Bone marrow (tissue), 2 donors: Measurements from ENCODE around the gene HOGA1.

Experiments
- DNase-seq, 2 donors: peaks; one replicate each; lab custom pipeline; 2025; lab: John Stamatoyannopoulos, UW

Gene HOGA1

GRCh38 chr10:97578171-97578844 lies 5.9 kb upstream of the HOGA1 start:
- DNase-seq, result no peak

DNA sequence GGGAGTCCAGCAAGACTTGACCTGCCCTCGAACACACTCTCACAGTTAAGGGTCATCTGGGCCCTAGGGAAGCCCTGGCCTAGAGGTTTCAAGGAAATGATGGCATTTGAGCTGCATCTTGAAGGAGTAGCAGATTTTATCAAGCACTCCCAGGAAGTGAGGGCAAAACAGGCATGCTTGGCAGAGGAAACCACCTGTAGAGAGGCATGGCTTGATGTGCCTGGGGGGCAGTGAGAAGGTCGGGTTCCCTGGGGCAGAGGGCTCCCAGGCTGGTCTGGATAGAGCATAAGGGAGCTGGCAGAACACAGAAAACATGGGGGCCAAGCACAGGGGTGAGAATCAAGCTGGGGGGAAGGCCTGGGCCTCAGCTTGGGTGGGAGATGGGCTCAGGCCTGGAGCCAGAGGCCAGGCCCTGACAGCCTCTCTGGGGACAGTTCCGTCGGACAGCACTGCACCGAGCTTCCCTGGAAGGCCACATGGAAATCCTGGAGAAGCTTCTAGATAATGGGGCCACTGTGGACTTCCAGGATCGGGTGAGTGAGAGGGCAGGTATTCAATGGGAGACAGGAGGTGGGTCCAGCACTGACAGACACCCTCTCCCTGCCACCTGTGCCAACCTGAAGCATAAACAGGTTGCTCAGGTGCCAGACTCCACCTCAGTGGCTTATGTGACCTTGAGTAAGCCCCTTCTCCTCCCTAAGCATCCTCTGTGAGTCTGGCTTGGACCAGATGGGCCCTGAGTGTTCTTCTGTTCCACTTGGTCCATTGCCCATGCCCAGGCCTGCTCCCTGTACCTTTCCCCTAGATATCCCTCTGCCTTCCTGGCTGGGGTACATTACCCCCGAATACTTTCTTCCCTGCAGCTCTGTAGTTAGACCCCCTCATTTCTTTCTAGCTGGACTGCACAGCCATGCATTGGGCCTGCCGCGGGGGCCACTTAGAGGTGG lies 3.5 kb upstream of the HOGA1 start:
- DNase-seq, result no peak

GRCh38 chr10:97582169-97582568 lies 2.0 kb upstream of the HOGA1 start:
- DNase-seq, result no peak

DNA sequence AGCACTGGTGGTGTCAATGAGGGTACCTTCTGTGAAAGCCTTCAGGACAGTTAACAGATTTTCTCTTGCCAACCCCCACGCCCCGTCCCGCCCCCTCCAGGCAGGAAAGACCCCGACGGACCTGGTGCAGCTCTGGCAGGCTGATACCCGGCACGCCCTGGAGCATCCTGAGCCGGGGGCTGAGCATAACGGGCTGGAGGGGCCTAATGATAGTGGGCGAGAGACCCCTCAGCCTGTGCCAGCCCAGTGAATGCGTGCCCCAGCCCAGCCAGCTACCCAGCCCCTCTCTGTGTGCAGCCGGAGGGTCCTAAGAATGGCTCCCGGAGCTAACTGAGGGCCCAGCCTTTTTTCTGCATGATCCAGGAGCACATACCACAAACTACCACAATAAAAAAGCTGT lies 713 bp upstream of the HOGA1 start:
- no peak for DNase-seq

DNA sequence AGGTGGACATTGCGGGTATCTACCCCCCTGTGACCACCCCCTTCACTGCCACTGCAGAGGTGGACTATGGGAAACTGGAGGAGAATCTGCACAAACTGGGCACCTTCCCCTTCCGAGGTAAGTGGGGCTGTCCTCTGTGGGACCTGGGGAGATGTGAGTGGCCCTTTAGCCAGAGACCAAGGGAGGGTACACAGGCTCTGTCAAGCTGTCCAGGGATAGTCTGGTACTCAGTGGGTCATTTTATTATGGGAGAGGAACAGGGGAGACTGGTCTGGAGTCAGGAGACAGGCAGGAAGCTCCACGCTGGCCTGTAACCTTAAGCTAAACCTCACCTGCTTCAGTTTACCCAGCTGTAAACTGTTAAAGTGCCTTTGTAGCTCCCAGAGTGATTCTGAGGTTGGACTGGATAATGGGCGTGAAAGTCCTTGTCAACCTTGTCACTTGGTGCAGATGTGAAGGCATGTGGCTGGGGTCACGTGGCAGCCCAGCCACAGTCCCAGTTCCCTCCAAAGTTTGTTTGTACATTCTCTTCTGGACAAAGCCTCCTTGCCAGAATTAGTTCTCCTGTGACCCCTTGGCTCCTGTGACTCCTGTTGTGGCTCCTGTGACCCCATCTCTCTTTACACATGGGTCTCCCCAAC lies 729 bp downstream of the HOGA1 start:
- DNase-seq, result no peak

DNA sequence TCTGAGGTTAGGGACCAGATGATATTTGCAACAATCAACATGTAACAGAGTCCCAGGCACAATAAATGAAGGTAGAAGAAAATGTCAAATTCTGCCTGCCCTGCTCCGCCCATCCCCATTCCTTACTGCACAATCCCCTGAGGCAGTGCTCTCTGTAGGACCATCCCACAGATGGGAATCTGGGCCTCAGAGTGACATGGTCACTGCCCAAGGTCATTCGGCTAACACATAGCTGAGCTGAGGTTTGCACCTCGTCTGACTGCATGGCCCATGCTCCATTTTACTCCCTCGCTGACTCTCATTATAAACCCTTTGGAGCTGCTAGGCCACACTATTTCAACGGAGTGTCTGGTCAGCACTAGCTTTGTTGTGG lies 1.2 kb downstream of the HOGA1 start:
- DNase-seq, result no peak

DNA sequence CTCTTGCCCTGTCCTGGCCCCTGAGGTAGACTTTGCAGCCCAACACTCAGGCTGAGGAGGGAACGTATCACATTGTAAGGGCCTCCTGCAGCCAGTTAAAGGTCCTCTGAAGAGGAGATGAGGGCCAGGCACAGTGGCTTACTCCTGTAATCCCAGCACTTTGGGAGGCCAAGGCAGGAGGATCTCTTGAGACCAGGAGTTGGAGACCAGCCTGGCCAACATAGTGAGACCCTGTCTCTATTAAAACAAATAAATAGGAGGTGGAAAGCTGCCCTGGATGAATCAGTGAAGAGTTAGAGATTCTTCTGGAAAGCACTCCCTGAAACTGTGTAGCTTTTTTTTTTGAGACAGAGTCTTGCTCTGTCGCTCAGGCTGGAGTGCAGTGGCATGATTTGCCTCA lies 3.0 kb downstream of the HOGA1 start:
- no peak for DNase-seq

DNA sequence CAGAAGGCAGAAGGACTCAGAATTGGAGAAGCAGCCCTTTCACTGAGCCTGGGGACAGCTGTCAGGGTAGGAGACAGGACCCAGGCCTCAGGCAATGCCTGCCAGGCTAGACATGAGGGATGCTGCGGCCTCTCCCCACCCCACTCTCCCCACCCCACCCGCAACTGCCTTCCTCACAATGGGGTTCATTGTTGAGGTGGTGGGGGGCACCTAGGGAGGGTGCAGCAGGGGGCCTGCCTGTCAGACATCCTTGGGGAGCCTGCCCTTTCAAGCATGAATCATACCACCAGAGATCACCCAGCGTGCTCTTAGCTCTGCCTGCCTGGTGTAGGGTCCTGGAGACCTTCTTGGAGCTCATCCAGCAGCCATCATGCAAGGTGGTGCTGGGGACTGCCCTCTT lies 5.3 kb downstream of the HOGA1 start, which contains the start of gene C10orf62:
TSS of gene C10orf62 (plus strand) at position 243 of the 400 bp plus-strand sequence. CDS start 177 bp downstream, outside the sequence.
- no peak for DNase-seq

DNA sequence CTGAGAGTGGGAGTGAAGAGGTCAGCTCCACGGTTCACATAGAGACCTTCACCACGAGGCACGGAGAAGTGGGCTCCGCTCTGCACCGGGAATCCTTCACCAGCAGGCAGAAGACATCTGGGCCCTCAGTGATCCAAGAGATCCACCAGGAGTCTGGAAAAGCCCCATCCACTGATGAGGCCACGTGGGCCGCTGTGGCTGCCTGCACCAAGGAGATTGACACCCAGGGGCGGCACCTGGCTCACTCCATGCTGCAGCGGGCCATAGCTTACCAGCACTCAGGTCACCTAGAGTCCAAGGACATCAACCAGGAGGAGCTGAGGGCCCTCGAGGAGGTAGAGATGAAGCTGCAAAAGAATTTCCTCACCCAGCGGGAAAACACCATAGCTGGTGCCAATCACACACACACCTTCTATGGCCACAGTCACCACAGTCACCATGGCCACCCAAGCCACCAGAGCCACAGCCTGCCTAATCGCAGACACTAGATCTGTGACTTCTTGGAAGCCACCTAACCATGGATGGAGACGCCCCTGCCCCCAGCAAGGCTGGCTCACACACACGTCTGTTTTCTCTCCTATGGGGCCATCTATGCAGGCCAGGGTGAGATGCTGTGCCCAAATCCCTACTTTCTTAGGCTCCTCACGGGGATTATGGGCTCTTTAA lies 6.0 kb downstream of the HOGA1 start:
- no peak for DNase-seq

- DNase-seq, result no peak
These were observed 6.7 kb downstream of the HOGA1 start for GRCh38 chr10:97590748-97591495.

- no peak for DNase-seq
These were observed 9.2 kb downstream of the HOGA1 start for GRCh38 chr10:97593421-97593820.

DNA sequence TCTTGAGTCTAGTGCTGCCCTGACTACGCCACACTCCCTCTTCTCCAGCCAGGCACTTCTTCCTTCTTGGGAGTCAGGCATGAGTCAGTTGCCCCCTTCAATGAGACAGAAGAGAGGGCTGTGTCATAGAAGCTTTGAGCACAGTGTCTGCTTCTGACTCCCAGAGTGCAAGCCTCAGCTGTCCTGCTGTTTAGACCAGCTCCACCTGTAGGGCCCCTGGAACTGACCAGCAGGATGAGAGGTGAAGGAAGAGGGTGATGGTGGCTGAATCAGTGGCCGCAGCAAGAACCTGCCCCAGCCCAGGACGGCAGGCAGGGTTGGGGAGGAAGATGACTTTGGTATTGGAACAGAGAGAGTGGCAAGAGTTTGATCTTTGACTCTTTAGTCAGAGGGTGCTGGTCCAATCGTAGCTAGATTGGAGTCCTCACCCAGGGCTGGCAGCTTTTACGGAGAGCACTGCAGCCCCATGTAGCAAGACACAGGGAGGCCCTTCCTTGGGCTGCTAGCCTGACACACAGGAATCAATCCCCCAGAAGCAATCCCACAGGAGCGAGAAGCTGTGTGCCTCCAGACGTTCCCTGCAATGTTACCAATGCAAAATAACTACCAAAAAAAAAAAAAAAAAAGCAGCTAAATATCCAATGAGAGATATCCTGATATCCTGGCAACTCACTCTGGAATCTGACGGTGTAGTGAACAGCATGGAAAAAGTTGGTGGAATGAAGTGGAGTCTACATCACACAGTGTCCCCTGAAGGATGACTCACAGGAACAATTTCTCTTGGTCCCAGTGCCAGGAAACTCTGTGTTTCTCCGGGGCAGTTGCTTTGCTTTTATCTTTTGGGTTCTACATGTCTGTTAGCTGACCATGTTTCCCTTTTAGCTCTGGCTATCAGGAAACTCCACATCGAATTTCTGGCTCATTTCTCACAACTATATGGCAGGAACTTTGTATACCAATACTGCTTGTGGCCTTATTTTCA lies 12.2 kb downstream of the HOGA1 start:
- DNase-seq, result no peak

DNA sequence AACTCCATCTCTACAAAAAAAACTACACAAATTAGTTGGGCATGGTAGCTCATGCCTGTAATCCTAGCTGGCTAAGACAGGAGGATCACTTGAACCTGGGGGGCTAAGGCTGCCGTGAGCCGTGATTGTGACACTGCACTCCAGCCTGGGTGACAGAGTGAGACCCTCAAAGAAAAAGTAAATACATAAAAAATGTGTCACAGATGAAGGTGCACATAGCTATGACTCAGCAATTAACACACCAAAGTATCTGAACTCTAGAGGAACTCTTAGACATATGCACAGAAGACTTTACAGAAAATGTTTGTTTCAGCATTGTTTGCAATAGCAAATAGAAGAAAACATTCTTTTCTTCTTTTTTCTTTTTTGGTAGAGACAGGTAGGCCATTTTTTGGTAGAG lies 13.6 kb downstream of the HOGA1 start:
- no peak for DNase-seq

GRCh38 chr10:97598407-97599271 lies 14.4 kb downstream of the HOGA1 start:
- no peak for DNase-seq

DNA sequence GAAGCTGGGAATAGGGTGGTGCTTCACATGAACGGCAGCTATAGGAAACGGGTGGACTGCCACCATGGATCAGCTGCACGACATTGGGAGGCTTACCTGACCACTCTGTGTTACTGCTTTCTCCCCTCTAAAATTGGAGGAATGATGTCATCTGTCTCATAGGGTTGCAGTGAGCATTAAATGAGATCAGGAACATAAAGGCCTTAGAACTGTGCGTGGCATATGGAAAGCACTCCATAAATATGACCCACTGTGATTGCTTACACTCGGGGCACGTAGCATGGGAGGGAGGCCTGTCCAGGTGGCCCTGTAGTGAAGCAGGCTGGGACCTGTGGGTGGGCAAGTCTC lies 15.1 kb downstream of the HOGA1 start:
- DNase-seq, result no peak

DNA sequence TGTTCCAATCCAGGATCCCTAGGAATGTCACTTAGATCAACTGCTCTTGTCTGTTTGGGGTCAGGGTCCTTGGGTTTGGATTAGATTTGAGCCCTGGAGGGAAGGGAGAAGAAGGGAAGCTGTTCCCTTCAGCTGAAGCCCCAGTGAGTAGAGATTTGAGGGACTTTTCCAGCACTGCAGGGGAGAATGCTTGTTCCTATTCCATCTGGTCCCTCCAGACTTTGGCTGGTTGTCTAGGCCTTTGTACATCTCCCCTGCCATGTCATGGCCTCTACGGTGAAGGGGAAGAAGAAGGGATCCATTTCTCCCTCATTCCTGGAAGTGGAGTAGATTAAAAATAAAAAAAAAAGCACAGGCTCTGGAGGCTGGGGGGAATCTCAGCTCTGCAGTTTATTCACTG lies 16.4 kb downstream of the HOGA1 start:
- no peak for DNase-seq

DNA sequence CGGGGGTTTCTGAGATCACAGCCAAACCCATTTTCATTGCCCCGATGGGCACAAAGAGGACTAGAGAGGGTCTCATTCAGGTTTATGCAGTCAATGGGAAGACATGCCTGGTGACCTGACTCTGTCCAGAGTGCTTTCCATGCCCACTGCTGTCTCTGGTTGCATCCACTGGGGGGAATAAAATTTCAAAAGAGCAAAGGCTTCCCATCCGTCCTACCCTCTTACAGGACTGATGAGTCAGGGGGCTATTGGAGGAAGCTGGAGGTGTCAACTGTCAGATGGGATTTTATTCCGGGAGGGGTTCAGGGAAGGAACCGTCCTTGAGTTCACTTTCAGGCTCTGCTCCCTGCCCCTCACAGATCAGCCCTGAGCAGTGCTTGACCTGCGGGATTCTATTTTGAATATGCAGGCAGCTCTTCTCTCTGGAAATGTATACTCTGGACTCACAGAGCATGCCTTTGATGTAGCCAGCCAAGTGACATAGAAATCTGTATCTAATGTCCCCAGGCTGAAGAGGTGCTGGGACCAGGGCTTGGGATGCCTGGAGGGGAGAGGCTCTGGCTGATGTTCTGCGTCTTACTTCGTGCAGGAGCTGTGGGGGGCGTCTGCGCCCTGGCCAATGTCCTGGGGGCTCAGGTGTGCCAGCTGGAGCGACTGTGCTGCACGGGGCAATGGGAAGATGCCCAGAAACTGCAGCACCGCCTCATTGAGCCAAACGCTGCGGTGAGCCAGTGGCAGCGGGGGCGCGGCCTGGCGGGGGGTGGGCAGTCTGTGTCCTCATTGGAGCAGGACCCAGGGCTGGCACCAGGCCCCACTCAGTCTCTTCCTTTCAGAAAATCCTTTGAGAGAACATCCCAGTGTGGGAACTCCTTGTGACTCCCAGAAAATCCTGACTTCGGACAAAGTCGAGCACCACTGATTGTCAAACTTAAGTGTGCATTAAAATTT lies 17.4 kb downstream of the HOGA1 start:
- DNase-seq, result no peak

GRCh38 chr10:97607095-97607636 lies 23.0 kb downstream of the HOGA1 start:
- DNase-seq, result no peak
